Body of pancreas (tissue), 4 donors: ENCODE results near the gene GJB3.

Experiments
- CTCF ChIP-seq, 7 experiments: fragments of 450-650 bp in 4 of 7; fragments of 200-600 bp in 3 of 7; sonication (generic) in 3 of 7; IDR thresholded peaks; one replicate each; pipeline ENCODE4 v1.5.1; 2016 to 2019; ENCODE audit warnings: antibody characterized with exemption in 7 of 7
- POLR2A ChIP-seq, 3 donors: fragments of 450-650 bp; IDR thresholded peaks; one replicate each; pipeline ENCODE4 v1.6.1; 2016; ENCODE audit warnings: antibody characterized with exemption in 3 of 3, mild to moderate bottlenecking in 2 of 3

DNA sequence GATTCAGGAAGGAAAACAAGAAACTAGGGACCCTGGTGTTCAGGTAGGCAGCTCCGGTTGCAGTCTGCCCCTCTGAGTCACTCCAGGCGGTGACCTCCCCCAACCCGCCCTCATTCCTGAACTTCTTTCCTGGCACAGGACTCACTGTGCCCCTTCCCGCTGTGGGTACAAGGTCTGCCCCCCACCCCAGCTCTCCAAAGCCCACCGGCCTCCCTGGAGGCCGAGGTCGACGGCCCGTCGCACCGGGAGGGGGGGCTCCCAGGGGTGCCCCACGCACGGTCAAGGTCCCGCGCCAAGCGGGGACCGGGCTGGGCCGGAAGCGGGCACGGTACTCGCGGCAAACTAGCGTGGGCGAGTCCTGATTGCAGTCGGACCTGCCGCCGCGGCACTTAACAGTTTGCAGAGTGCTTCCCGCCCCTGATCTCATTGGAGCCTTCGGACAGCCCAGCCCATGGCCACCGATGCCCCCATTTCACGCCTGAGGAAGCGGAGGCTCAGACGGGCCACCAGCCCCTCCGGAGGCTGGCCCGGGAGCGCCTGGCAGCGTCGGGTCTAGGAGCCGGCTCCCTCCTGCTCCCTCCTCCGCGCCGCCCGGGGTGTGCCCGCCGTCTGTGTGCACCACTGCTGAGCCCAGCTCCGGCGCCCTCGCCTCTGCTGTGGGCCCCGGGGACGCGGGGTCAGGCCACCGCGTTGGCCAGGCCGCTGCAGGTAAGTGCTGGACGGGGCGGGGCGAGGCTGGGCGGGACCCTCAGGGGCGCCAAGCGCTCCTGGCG lies at the start of gene GJB3:
- TF ChIP-seq CTCF (IDR thresholded peaks at IDR 0.05), result no peak
- no peak for TF ChIP-seq POLR2A (IDR thresholded peaks at IDR 0.05)
